Neural progenitor cell (in vitro differentiated cells): ENCODE results near the gene MADD.

Experiments used
- CTCF ChIP-seq: fragments of 200-600 bp; sonication (generic); IDR thresholded peaks from 2 replicates; pipeline ENCODE4 v1.5.1; 2017; ENCODE audit warnings: antibody characterized with exemption, mild to moderate bottlenecking
- EZH2 ChIP-seq: fragments of 200-600 bp; sonication (generic); IDR thresholded peaks from 2 replicates; pipeline ENCODE4 v1.6.1; 2017; ENCODE audit warnings: antibody characterized with exemption, mild to moderate bottlenecking, moderate library complexity
- EZH2phosphoT487 ChIP-seq: fragments of 200-600 bp; sonication (generic); IDR thresholded peaks from 2 replicates; pipeline ENCODE4 v1.6.1; 2017; ENCODE audit warnings: antibody characterized with exemption

GRCh38 chr11:47326198-47326597, 56.3 kb downstream of the MADD start:
- TF ChIP-seq EZH2phosphoT487 (no peak), CTCF (no peak), EZH2 (no peak)
